IMR-90 (cell line): Measurements from ENCODE around the gene USP47. TPM values are rescaled to one million over a fixed set of nuclear protein-coding genes. Genes with fewer than 3 reads are reported as not detected.

Experiments used
- ATAC-seq: fragments of 200-7000 bp; cut with Tn5 transposase; 2 replicates; pipeline ENCODE4 v1.9.1; 2020; ENCODE audit warnings: low read depth, mild to moderate bottlenecking, moderate library complexity
- BruUV-seq: library from RNA; stranded (reverse); fragments of 400-500 nt; replicated peaks from 2 replicates; lab custom pipeline; 2021; lab: Mats Ljungman, UMichigan
- CTCF ChIA-PET: fragments of 300-600 bp; formaldehyde crosslinking; extraction: SDS; loops from one replicate; lab custom pipeline; 2021; ENCODE audit warnings: antibody characterized with exemption; lab: Yijun Ruan, JAX
- POLR2A ChIA-PET: fragments of 300-600 bp; sonication (Branson Sonifier 250); formaldehyde crosslinking; loops from one replicate; lab custom pipeline; 2022; ENCODE audit warnings: antibody characterized with exemption; ENCODE audit not compliant: unreplicated experiment; lab: Charles Lee
- DNase-seq: peaks from one replicate; pipeline ENCODE4 v3.0.0; 2013
- H2AFZ ChIP-seq: replicated peaks from 2 replicates; pipeline ENCODE3; 2013; ENCODE audit warnings: low read length, mild to moderate bottlenecking; ENCODE audit not compliant: poor library complexity
- H2AK5ac ChIP-seq: 2 replicates; pipeline ENCODE4 v1.6.1; 2013; ENCODE audit warnings: low read depth, low read length, inconsistent platforms
- H2AK9ac ChIP-seq: replicated peaks from 2 replicates; pipeline ENCODE3; 2013; ENCODE audit warnings: mild to moderate bottlenecking, low read depth, low read length, moderate library complexity; ENCODE audit not compliant: poor library complexity
- H2BK120ac ChIP-seq: 2 replicates; pipeline ENCODE4 v1.6.1; 2013; ENCODE audit warnings: low read depth, low read length, inconsistent platforms
- H2BK15ac ChIP-seq: 3 replicates; pipeline ENCODE4 v1.6.1; 2013; ENCODE audit warnings: low read depth, low read length, inconsistent platforms
- H2BK20ac ChIP-seq: 2 replicates; pipeline ENCODE4 v1.6.1; 2013; ENCODE audit warnings: low read depth, mild to moderate bottlenecking, inconsistent platforms, low read length, moderate library complexity
- H2BK5ac ChIP-seq: 2 replicates; pipeline ENCODE4 v1.6.1; 2013; ENCODE audit warnings: mild to moderate bottlenecking, low read depth, low read length, inconsistent platforms; ENCODE audit not compliant: poor library complexity, severe bottlenecking
- H3K14ac ChIP-seq: replicated peaks from 2 replicates; pipeline ENCODE4 v1.6.1; 2013; ENCODE audit warnings: low read depth, low read length, inconsistent platforms
- H3K18ac ChIP-seq: 2 replicates; pipeline ENCODE4 v1.6.1; 2013; ENCODE audit warnings: low read depth, low read length, control low read depth
- H3K23ac ChIP-seq: 2 replicates; pipeline ENCODE4 v1.6.1; 2013; ENCODE audit warnings: low read depth, low read length, inconsistent platforms
- H3K27ac ChIP-seq: 2 replicates; pipeline ENCODE4 v1.5.1; 2013; ENCODE audit warnings: mild to moderate bottlenecking, control low read depth, low read length; ENCODE audit not compliant: insufficient read depth
- H3K27me3 ChIP-seq: 2 replicates; pipeline ENCODE4 v1.6.1; 2013; ENCODE audit warnings: low read length; ENCODE audit not compliant: control insufficient read depth, insufficient read depth
- H3K36me3 ChIP-seq: 2 replicates; pipeline ENCODE4 v1.6.1; 2013; ENCODE audit warnings: low read length, mixed read lengths; ENCODE audit not compliant: control insufficient read depth, insufficient read depth
- H3K4ac ChIP-seq: 2 replicates; pipeline ENCODE4 v1.6.1; 2013; ENCODE audit warnings: low read depth, low read length, inconsistent platforms
- H3K4me1 ChIP-seq: 2 replicates; pipeline ENCODE4 v1.6.1; 2013; ENCODE audit warnings: low read length, mixed read lengths; ENCODE audit not compliant: control insufficient read depth, insufficient read depth
- H3K4me2 ChIP-seq: 2 replicates; pipeline ENCODE4 v1.6.1; 2013; ENCODE audit warnings: low read depth, mild to moderate bottlenecking, control low read depth, low read length, moderate library complexity
- H3K4me3 ChIP-seq: 2 replicates; pipeline ENCODE4 v1.5.1; 2013; ENCODE audit warnings: low read depth, mild to moderate bottlenecking, control low read depth, low read length, moderate library complexity; ENCODE audit not compliant: insufficient read depth
- H3K56ac ChIP-seq: 2 replicates; pipeline ENCODE4 v1.6.1; 2013; ENCODE audit warnings: low read length, inconsistent platforms; ENCODE audit not compliant: insufficient read depth; ENCODE audit errors: extremely low read depth
- H3K79me1 ChIP-seq, 2 experiments: 2 replicates each; pipeline ENCODE4 v1.6.1; 2013; ENCODE audit warnings: low read length in 2 of 2, inconsistent platforms in 1 of 2, low read depth in 1 of 2
- H3K9ac ChIP-seq: 2 replicates; pipeline ENCODE4 v1.6.1; 2013; ENCODE audit warnings: low read depth, low read length, control low read depth
- H3K9me1 ChIP-seq: 2 replicates; pipeline ENCODE4 v1.6.1; 2013; ENCODE audit warnings: low read length, inconsistent platforms; ENCODE audit not compliant: insufficient read depth
- H3K9me3 ChIP-seq: 2 replicates; pipeline ENCODE4 v1.6.1; 2013; ENCODE audit warnings: low read length; ENCODE audit not compliant: control insufficient read depth, insufficient read depth
- H4K20me1 ChIP-seq: 2 replicates; pipeline ENCODE4 v1.6.1; 2013; ENCODE audit warnings: low read length, inconsistent platforms; ENCODE audit not compliant: insufficient read depth
- H4K5ac ChIP-seq: 2 replicates; pipeline ENCODE4 v1.6.1; 2013; ENCODE audit warnings: mild to moderate bottlenecking, low read depth, low read length, control low read depth
- H4K8ac ChIP-seq, 2 experiments: 2 replicates each; pipeline ENCODE4 v1.6.1; 2013; ENCODE audit warnings: low read depth in 2 of 2, low read length in 2 of 2, control low read depth in 1 of 2, inconsistent platforms in 1 of 2
- H4K91ac ChIP-seq: 2 replicates; pipeline ENCODE4 v1.6.1; 2013; ENCODE audit warnings: low read depth, low read length, inconsistent platforms; ENCODE audit not compliant: insufficient read depth
- CEBPB ChIP-seq: IDR thresholded peaks from 2 replicates; pipeline ENCODE4 v1.6.1; 2012; ENCODE audit warnings: low read depth, low read length, improper control_type of control experiment
- CHD1 ChIP-seq: IDR thresholded peaks from 2 replicates; pipeline ENCODE4 v1.6.1; 2012; ENCODE audit warnings: low read depth, low read length, improper control_type of control experiment
- CTCF ChIP-seq: conservative IDR thresholded peaks from 2 replicates; pipeline ENCODE4 v1.5.1; 2012; ENCODE audit warnings: mild to moderate bottlenecking, low read depth, low read length, improper control_type of control experiment
- ELK1 ChIP-seq: fragments of 150-350 bp; IDR thresholded peaks from 2 replicates; pipeline ENCODE4 v1.6.1; 2016; ENCODE audit warnings: low read depth, mild to moderate bottlenecking, low read length, moderate library complexity, borderline replicate concordance
- FOS ChIP-seq: fragments of 150-350 bp; IDR thresholded peaks from 2 replicates; pipeline ENCODE4 v1.6.1; 2016; ENCODE audit warnings: low read depth, low read length
- MAFK ChIP-seq: IDR thresholded peaks from 2 replicates; pipeline ENCODE4 v1.6.1; 2012; ENCODE audit warnings: low read depth, low read length, improper control_type of control experiment
- MAZ ChIP-seq: IDR thresholded peaks from 2 replicates; pipeline ENCODE4 v1.6.1; 2012; ENCODE audit warnings: low read depth, mild to moderate bottlenecking, low read length, improper control_type of control experiment, moderate library complexity, borderline replicate concordance
- MXI1 ChIP-seq: IDR thresholded peaks from 2 replicates; pipeline ENCODE4 v1.6.1; 2012; ENCODE audit warnings: low read depth, mild to moderate bottlenecking, low read length, moderate library complexity, borderline replicate concordance
- NFE2L2 ChIP-seq: fragments of 150-350 bp; IDR thresholded peaks from 2 replicates; pipeline ENCODE4 v1.6.1; 2016; ENCODE audit warnings: low read depth, mild to moderate bottlenecking, low read length
- RAD21 ChIP-seq: IDR thresholded peaks from 2 replicates; pipeline ENCODE4 v1.6.1; 2012; ENCODE audit warnings: low read length, improper control_type of control experiment
- RCOR1 ChIP-seq: IDR thresholded peaks from 2 replicates; pipeline ENCODE4 v1.6.1; 2012; ENCODE audit warnings: mild to moderate bottlenecking, low read length, improper control_type of control experiment; ENCODE audit not compliant: insufficient replicate concordance
- RFX5 ChIP-seq: IDR thresholded peaks from 2 replicates; pipeline ENCODE4 v1.8.0; 2012; ENCODE audit warnings: low read depth, mild to moderate bottlenecking, low read length, moderate library complexity
- SMC3 ChIP-seq: fragments of 150-350 bp; IDR thresholded peaks from 2 replicates; pipeline ENCODE4 v1.6.1; 2016; ENCODE audit warnings: low read depth, mild to moderate bottlenecking, antibody characterized with exemption, low read length, moderate library complexity
- USF2 ChIP-seq: fragments of 150-350 bp; IDR thresholded peaks from 2 replicates; pipeline ENCODE4 v1.6.1; 2017; ENCODE audit warnings: mild to moderate bottlenecking, antibody characterized with exemption, low read length, low read depth
- WGBS, 2 experiments: methylation state at CpG; one replicate each; pipeline versions ENCODE4 v1.1.5 to v1.1.7; 2013; ENCODE audit warnings: missing lambda C conversion rate in 2 of 2; ENCODE audit not compliant: insufficient read length in 1 of 2; ENCODE audit errors: extremely low coverage in 2 of 2; 5-methylcytosine and 5-hydroxymethylcytosine counted together
- dilution Hi-C: fragments of 300-500 bp; cut with HindIII; formaldehyde crosslinking; loops from one replicate; pipeline ENCODE4 v1.14.3; 2018; ENCODE audit warnings: low sequenced_read_pairs; ENCODE audit not compliant: unreplicated experiment
- in situ Hi-C: fragments of 300-500 bp; cut with MboI; formaldehyde crosslinking; loops from 3 replicates; pipeline ENCODE4 v1.14.3; 2019; ENCODE audit warnings: low sequenced_read_pairs, inconsistent platforms, mixed read lengths
- intact Hi-C: fragments of 100-400 bp; cut with micrococcal nuclease; formaldehyde crosslinking; loops from 2 replicates; pipeline ENCODE4 v1.10.0; 2022
- polyA plus RNA-seq, 3 experiments: library from polyadenylated mRNA; depleted of rRNA; stranded (reverse); fragments of >200 nt; gene quantifications; 2 replicates each; pipeline ENCODE4 v1.2.3, GENCODE V29; 2012; ENCODE audit warnings: low replicate concordance in 1 of 3
- total RNA-seq: library from RNA; depleted of rRNA; stranded (reverse); fragments of >200 nt; gene quantifications from 2 replicates; pipeline ENCODE4 v1.2.3, GENCODE V29; 2012

USP47 gene
- total and polyA plus RNA-seq, 2 of the 4 experiments (the other 2 are of a cell fraction): 15.0 to 110 TPM

GRCh38 chr11:11847082-11847481, 5.3 kb downstream of the USP47 start:
- H2AK9ac ChIP-seq: no peak overlapping the region
- H3K79me1 ChIP-seq: peaks cover 4 to 47% of the 10 kb centered on the region in 2 experiments; a peak in 3 of 4 replicates
- CTCF ChIA-PET: no interaction called here
- ATAC-seq (no peak), DNase-seq (no peak)
- H3K9me1 ChIP-seq: peaks cover 17% of the 10 kb centered on the region
- no peak overlapping the region for H2BK15ac ChIP-seq
- no peaks in the 10 kb centered on the region for H3K36me3 ChIP-seq
- TF ChIP-seq RCOR1 (no peak), MAFK (no peak), SMC3 (no peak), RFX5 (no peak), MAZ (no peak), NFE2L2 (no peak), CEBPB (no peak), CTCF (no peak), RAD21 (no peak), USF2 (no peak), FOS (no peak), MXI1 (no peak), CHD1 (no peak), ELK1 (no peak)
- POLR2A ChIA-PET: no interaction called here
- H4K91ac ChIP-seq: no peak overlapping the region
- H3K4me3 ChIP-seq: no peak overlapping the region
- H3K4me2 ChIP-seq: 0 out of 2 replicates have a peak overlapping the region, but pooled peaks have one; percentile 10
- no peaks in the 10 kb centered on the region for H3K9me3 ChIP-seq
- H3K23ac ChIP-seq: no peak overlapping the region
- no peak overlapping the region for H3K4ac ChIP-seq
- no CpG with 5 or more reads among the region's 2 CpGs for WGBS, 2 experiments
- H2BK120ac ChIP-seq: no peak overlapping the region
- H3K27ac ChIP-seq: no peak overlapping the region
- H2BK5ac ChIP-seq: no peak overlapping the region
- in situ Hi-C loops: no loop called here
- intact Hi-C loops: loop anchor here (5.0 kb wide), 1 partner anchor 435 kb away; no protein-coding TSS in a partner anchor
- no peak overlapping the region for H3K9ac ChIP-seq
- no peaks in the 10 kb centered on the region for H3K27me3 ChIP-seq
- no peak overlapping the region for H4K5ac ChIP-seq
- no peak overlapping the region for H4K8ac ChIP-seq
- no peak overlapping the region for H3K14ac ChIP-seq
- peaks cover 73% of the 10 kb centered on the region for H4K20me1 ChIP-seq
- H3K18ac ChIP-seq: no peak overlapping the region
- no peak overlapping the region for H2BK20ac ChIP-seq
- H2AK5ac ChIP-seq: no peak overlapping the region
- dilution Hi-C loops: no loop called here
- no peak overlapping the region for H2AFZ ChIP-seq
- H3K4me1 ChIP-seq: peaks cover 13% of the 10 kb centered on the region
- H3K56ac ChIP-seq: no peak overlapping the region
- BruUV-seq: no TSS peak
